ENCODE results near the gene MED22.

Gene MED22

DNA sequence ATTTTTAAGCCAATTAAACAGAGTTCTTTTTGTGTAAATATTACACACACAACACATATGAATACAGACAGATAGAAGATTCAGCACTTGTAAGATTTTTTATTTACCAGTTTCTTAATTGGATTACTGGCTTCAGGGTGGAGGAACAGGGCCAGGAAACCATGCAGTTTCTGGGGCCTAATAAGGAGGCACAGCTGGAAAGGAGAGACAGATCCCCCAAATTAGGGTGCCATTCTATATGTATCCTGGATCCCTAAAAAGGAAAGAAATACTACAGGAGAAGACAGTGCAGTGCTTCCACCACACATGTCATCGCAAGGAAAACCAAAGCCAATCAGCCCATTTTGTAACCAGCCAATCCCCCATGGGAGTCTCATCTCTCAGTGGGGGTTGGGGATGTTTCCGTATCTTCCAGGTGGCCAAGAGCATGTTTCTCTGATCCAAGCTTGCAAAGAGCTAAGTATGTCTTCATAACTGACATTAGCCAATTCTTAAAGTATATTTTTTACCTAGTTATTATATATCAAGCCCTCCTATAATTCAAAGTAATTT lies 57.1 kb downstream of the MED22 start:
- Histone ChIP-seq H3K9ac (ENCODE audit: low read depth, low read length) (no peak overlapping the region), H3K27me3 (ENCODE audit: insufficient read depth, low read length) (no peaks in the 10 kb centered on the region), H3K4me3 (ENCODE audit: low read length) (no peak overlapping the region), H3K27ac (ENCODE audit: low read length) (no peak overlapping the region), H3K9me3 (ENCODE audit: insufficient read depth, low read depth, low read length) (peaks cover 54% of the 10 kb centered on the region), H3K4me1 (ENCODE audit: insufficient read depth, low read length) (no peaks in the 10 kb centered on the region), H3K36me3 (ENCODE audit: insufficient read depth, low read depth, low read length) (no peaks in the 10 kb centered on the region)
